Activated gamma-delta T cell (primary cell): Measurements from ENCODE around the gene KCNQ1OT1.
"Not testable (repeated sequence)": the region's sequence is repeated elsewhere in the genome, so short reads cannot be mapped to it uniquely, and the experiment has no call there.

Source experiments
- DNase-seq: peaks from one replicate; lab custom pipeline; 2025; lab: John Stamatoyannopoulos, UW

The KCNQ1OT1 gene

GRCh38 chr11:2652333-2653197 lies 47.2 kb downstream of the KCNQ1OT1 start:
- no peak for DNase-seq

GRCh38 chr11:2651826-2652271 lies 47.9 kb downstream of the KCNQ1OT1 start:
- DNase-seq, result no peak

GRCh38 chr11:2651054-2651617 lies 48.7 kb downstream of the KCNQ1OT1 start:
- no peak for DNase-seq

- no peak for DNase-seq
Measured at GRCh38 chr11:2650343-2650867, 49.4 kb downstream of the KCNQ1OT1 start.

- DNase-seq, result no peak
Measured at GRCh38 chr11:2649848-2650247, 49.9 kb downstream of the KCNQ1OT1 start.

- DNase-seq, result no peak
Measured at GRCh38 chr11:2649400-2649799, 50.4 kb downstream of the KCNQ1OT1 start.

GRCh38 chr11:2647953-2648352 lies 51.8 kb downstream of the KCNQ1OT1 start:
- no peak for DNase-seq

GRCh38 chr11:2647167-2647566 lies 52.6 kb downstream of the KCNQ1OT1 start:
- DNase-seq, result no peak

GRCh38 chr11:2645779-2646118 lies 54.0 kb downstream of the KCNQ1OT1 start:
- DNase-seq, result no peak

GRCh38 chr11:2644844-2645778 lies 54.7 kb downstream of the KCNQ1OT1 start:
- no peak for DNase-seq

- no peak for DNase-seq
Measured at GRCh38 chr11:2643746-2644145, 56.0 kb downstream of the KCNQ1OT1 start.

- DNase-seq, result no peak
Measured at GRCh38 chr11:2641623-2642022, 58.2 kb downstream of the KCNQ1OT1 start.

- DNase-seq, result not testable (repeated sequence)
Measured at GRCh38 chr11:2639763-2640162, 60.0 kb downstream of the KCNQ1OT1 start.

- DNase-seq, result no peak
Measured at GRCh38 chr11:2631161-2631560, 68.6 kb downstream of the KCNQ1OT1 start.

- DNase-seq, result no peak
Measured at GRCh38 chr11:2630679-2631078, 69.1 kb downstream of the KCNQ1OT1 start.

GRCh38 chr11:2625183-2625582 lies 74.6 kb downstream of the KCNQ1OT1 start:
- no peak for DNase-seq

- no peak for DNase-seq
Measured at GRCh38 chr11:2621894-2622293, 77.9 kb downstream of the KCNQ1OT1 start.

- DNase-seq, result no peak
Measured at GRCh38 chr11:2612884-2613571, 86.8 kb downstream of the KCNQ1OT1 start.

- DNase-seq, result no peak
Measured at GRCh38 chr11:2609345-2609744, 90.4 kb downstream of the KCNQ1OT1 start.

- no peak for DNase-seq
Measured at GRCh38 chr11:2599561-2600189, 100.1 kb downstream of the KCNQ1OT1 start.

- DNase-seq, result no peak
Measured at GRCh38 chr11:2595204-2595603, 104.6 kb downstream of the KCNQ1OT1 start.
